Type B pancreatic cell (in vitro differentiated cells): ENCODE data around the gene STK4. TPM values are rescaled to one million over a fixed set of nuclear protein-coding genes. Genes with fewer than 3 reads are reported as not detected.

Source experiments
- DNase-seq: peaks from one replicate; pipeline ENCODE4 v3.0.0; 2021; ENCODE audit warnings: mixed read lengths; ENCODE audit not compliant: unreplicated experiment; ENCODE audit errors: extremely low spot score
- H3K27ac Mint-ChIP-seq: 2 replicates; pipeline ENCODE4 v1.8.0; 2021; ENCODE audit warnings: mild to moderate bottlenecking, mixed read lengths
- H3K27me3 Mint-ChIP-seq: 2 replicates; pipeline ENCODE4 v1.8.0; 2021; ENCODE audit warnings: mixed read lengths
- H3K36me3 Mint-ChIP-seq: 2 replicates; pipeline ENCODE4 v1.8.0; 2021; ENCODE audit warnings: mixed read lengths
- H3K4me1 Mint-ChIP-seq: one replicate; pipeline ENCODE4 v1.8.0; 2021; ENCODE audit warnings: mixed read lengths; ENCODE audit not compliant: unreplicated experiment
- H3K4me3 Mint-ChIP-seq: 2 replicates; pipeline ENCODE4 v1.8.0; 2021; ENCODE audit warnings: mild to moderate bottlenecking, mixed read lengths
- H3K9me3 Mint-ChIP-seq: 2 replicates; pipeline ENCODE4 v1.8.0; 2021; ENCODE audit warnings: mixed read lengths
- CTCF ChIP-seq: fragments of 200-600 bp; sonication (generic); conservative IDR thresholded peaks from 2 replicates; pipeline ENCODE4 v1.5.0; 2021; ENCODE audit warnings: antibody characterized with exemption, mild to moderate bottlenecking
- long read RNA-seq: library from polyadenylated mRNA; unstranded; transcript quantifications from one replicate; pipeline ENCODE4 v2.0.0, GENCODE V29; 2020
- total RNA-seq: library from RNA; stranded (reverse); gene quantifications from 2 replicates; pipeline ENCODE4 v1.2.1, GENCODE V29; 2021; ENCODE audit warnings: low replicate concordance

STK4 gene
- total RNA-seq: 28.3 and 32.6 TPM in 2 replicates
- long read RNA-seq, partial matches to known transcripts: 31 of 34 reads
- long read RNA-seq, other reads (novel, unspliced or antisense): 2 of 34 reads

DNA sequence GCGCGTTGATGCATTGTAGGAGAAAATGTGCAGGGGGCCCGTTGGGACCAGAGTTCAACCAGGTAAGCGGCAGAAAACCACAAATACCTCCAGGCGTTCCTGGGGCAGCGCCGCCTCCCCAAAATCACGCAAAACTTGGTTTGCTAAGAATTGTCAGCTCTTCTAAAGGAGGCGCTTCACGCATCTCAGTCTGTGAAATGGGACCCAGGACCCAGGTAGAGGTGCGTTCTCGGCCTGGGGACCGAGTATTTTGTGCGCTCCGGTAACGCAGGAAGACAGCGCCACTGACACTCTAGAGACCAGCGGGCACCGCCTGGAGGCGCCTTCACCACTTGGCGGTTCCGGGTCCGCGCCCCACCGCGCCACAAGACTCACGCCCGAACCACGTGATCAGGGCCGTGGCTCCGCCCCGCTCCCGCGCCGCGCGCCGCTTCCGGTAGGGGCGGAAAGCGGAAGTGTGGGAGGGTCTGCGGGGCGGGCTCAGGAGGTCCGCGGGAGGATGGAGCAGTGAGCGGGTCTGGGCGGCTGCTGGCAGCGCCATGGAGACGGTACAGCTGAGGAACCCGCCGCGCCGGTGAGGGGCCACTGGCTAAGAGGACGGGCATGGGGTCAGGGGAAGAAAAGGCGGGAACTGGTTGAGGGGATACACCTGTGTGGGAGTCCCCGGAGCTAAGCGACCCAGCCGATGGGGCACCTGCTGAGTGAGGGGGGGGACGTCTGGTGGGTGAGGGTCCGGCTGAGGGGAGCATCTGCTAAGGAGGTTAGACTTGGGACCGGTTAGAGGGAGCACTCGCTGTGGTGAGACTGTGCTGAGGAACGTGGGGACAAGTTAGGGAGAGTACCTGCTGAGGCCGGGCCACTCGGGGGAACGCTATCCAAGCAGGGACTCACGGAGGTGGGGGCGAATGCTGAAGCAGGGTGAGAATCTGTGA, at the start of gene STK4:
TSS of gene STK4 (plus strand) at position 483 of the 932 bp plus-strand sequence. CDS start at position 540, 57 bp downstream.
- Mint-ChIP-seq H3K4me1 (peaks cover 38% of the 10 kb centered on the region), H3K27me3 (no peaks in the 10 kb centered on the region), H3K9me3 (no peaks in the 10 kb centered on the region), H3K27ac (peak within 1 kb of the TSS; percentile 89), H3K4me3 (peak within 1 kb of the TSS; percentile 99), H3K36me3 (no peaks in the 10 kb centered on the region)
- DNase-seq: peak; percentile 95
- TF ChIP-seq CTCF: peak; percentile 63

DNA sequence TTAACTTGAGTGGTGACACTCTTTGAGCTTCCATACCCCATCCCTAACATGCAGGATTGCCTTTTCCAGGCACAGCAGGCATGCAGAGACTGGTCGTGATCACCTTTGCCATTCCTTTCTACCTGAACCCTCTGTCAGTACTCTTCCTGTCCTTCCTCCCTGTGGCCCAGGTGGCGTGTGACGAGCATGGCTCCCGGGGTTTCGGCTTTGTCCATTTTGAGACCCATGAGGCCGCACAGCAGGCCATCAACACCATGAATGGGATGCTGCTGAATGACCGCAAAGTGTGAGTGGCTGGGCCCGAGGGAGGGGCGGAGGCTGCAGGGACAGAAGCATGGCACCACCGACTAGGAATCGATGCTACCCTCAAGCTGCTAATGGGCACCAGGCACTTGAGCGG, 49.7 kb upstream of the STK4 start:
- no peaks in the 10 kb centered on the region for H3K9me3 Mint-ChIP-seq
- H3K4me1 Mint-ChIP-seq: peaks cover 10% of the 10 kb centered on the region
- TF ChIP-seq CTCF: no peak
- H3K27ac Mint-ChIP-seq: no peak overlapping the region
- H3K27me3 Mint-ChIP-seq: no peaks in the 10 kb centered on the region
- DNase-seq: no peak
- H3K36me3 Mint-ChIP-seq: peaks cover 13% of the 10 kb centered on the region
- H3K4me3 Mint-ChIP-seq: no peak overlapping the region

GRCh38 chr20:44917399-44917798, 48.9 kb upstream of the STK4 start:
- H3K27ac Mint-ChIP-seq: no peak overlapping the region
- H3K4me1 Mint-ChIP-seq: peaks cover 2% of the 10 kb centered on the region
- DNase-seq: no peak
- no peaks in the 10 kb centered on the region for H3K27me3 Mint-ChIP-seq
- H3K36me3 Mint-ChIP-seq: peaks cover 8% of the 10 kb centered on the region
- no peaks in the 10 kb centered on the region for H3K9me3 Mint-ChIP-seq
- no peak overlapping the region for H3K4me3 Mint-ChIP-seq
- no peak for TF ChIP-seq CTCF

DNA sequence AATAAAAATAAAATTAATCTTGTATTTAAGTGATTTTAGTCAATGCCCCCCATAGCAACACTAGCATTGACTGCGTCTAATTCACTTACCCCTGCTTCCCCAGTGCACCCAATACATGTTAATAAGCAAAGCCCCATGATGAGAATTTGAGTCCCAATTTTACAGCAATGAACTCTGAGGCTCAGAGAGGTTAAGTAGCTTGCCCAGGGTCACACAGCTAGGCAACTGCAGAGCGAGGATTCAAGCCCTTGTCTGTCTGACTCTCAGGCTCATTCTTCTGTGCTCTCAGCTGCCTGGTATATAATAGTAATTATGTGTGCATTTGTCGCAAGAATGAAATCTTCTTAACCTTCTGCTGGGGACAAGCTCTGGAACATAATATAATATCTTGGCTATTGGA, 48.0 kb upstream of the STK4 start:
- no peaks in the 10 kb centered on the region for H3K9me3 Mint-ChIP-seq
- H3K4me1 Mint-ChIP-seq: no peaks in the 10 kb centered on the region
- TF ChIP-seq CTCF: no peak
- H3K27me3 Mint-ChIP-seq: no peaks in the 10 kb centered on the region
- no peak overlapping the region for H3K4me3 Mint-ChIP-seq
- DNase-seq: no peak
- no peak overlapping the region for H3K27ac Mint-ChIP-seq
- peaks cover 4% of the 10 kb centered on the region for H3K36me3 Mint-ChIP-seq

GRCh38 chr20:44918761-44919160, 47.6 kb upstream of the STK4 start:
- no peaks in the 10 kb centered on the region for H3K9me3 Mint-ChIP-seq
- H3K4me1 Mint-ChIP-seq: no peaks in the 10 kb centered on the region
- no peak overlapping the region for H3K27ac Mint-ChIP-seq
- no peaks in the 10 kb centered on the region for H3K27me3 Mint-ChIP-seq
- H3K36me3 Mint-ChIP-seq: peaks cover 4% of the 10 kb centered on the region
- no peak for TF ChIP-seq CTCF
- no peak overlapping the region for H3K4me3 Mint-ChIP-seq
- no peak for DNase-seq
